Neural cell (in vitro differentiated cells): Measurements from ENCODE around the gene DNAAF5. TPM values are rescaled to one million over a fixed set of nuclear protein-coding genes. Genes with fewer than 3 reads are reported as not detected.

Experiments used
- H2AFZ ChIP-seq: fragments of 200-600, 300-800 bp; sonication (generic), shearing (Covaris generic); 2 replicates; pipeline ENCODE4 v1.6.0; 2014; ENCODE audit warnings: low read depth, mild to moderate bottlenecking, antibody characterized with exemption, low read length, moderate library complexity
- H3F3A ChIP-seq: fragments of 200-600 bp; shearing (Covaris generic); 2 replicates; pipeline ENCODE4 v1.6.1; 2016; ENCODE audit warnings: mild to moderate bottlenecking, moderate library complexity, mixed read lengths, antibody characterized with exemption, low read length; ENCODE audit not compliant: insufficient read depth, poor library complexity, severe bottlenecking
- H3K27ac ChIP-seq: fragments of 200-600, 300-800 bp; sonication (generic), shearing (Covaris generic); 2 replicates; pipeline ENCODE4 v1.5.1; 2014; ENCODE audit warnings: mild to moderate bottlenecking, low read length, moderate library complexity
- H3K27me3 ChIP-seq: fragments of 300-800, 200-600 bp; sonication (generic), shearing (Covaris generic); 2 replicates; pipeline ENCODE4 v1.6.0; 2014; ENCODE audit warnings: mild to moderate bottlenecking, low read depth, low read length, moderate library complexity; ENCODE audit not compliant: insufficient read depth
- H3K36me3 ChIP-seq: fragments of 300-800, 200-600 bp; sonication (generic), shearing (Covaris generic); 2 replicates; pipeline ENCODE4 v1.5.1; 2014; ENCODE audit warnings: mild to moderate bottlenecking, antibody characterized with exemption, low read length, moderate library complexity; ENCODE audit not compliant: insufficient read depth
- H3K4me2 ChIP-seq: fragments of 300-800, 200-600 bp; sonication (generic), shearing (Covaris generic); 2 replicates; pipeline ENCODE4 v1.6.0; 2014; ENCODE audit warnings: mild to moderate bottlenecking, low read length
- H3K4me3 ChIP-seq: fragments of 300-800, 200-600 bp; sonication (generic), shearing (Covaris generic); 2 replicates; pipeline ENCODE4 v1.5.1; 2014; ENCODE audit warnings: mild to moderate bottlenecking, low read length, moderate library complexity
- H3K79me2 ChIP-seq: fragments of 200-600 bp; shearing (Covaris generic); replicated peaks from 2 replicates; pipeline ENCODE4 v1.6.0; 2014; ENCODE audit warnings: mild to moderate bottlenecking, low read length, moderate library complexity; ENCODE audit not compliant: insufficient read depth
- H3K9ac ChIP-seq: fragments of 300-800, 200-600 bp; sonication (generic), shearing (Covaris generic); 2 replicates; pipeline ENCODE4 v1.6.1; 2016; ENCODE audit warnings: mild to moderate bottlenecking, low read length, mixed read lengths
- H3K9me2 ChIP-seq: fragments of 200-600 bp; shearing (Covaris generic); 2 replicates; pipeline ENCODE4 v1.6.1; 2016; ENCODE audit warnings: mild to moderate bottlenecking, low read length, mixed read lengths; ENCODE audit not compliant: insufficient read depth
- H3K9me3 ChIP-seq: fragments of 200-600, 300-800 bp; sonication (generic), shearing (Covaris generic); 2 replicates; pipeline ENCODE4 v1.6.1; 2016; ENCODE audit warnings: mild to moderate bottlenecking, mixed run types, low read length, moderate library complexity, mixed read lengths
- H4K20me1 ChIP-seq: fragments of 200-600 bp; shearing (Covaris generic); 2 replicates; pipeline ENCODE4 v1.6.1; 2016; ENCODE audit warnings: mild to moderate bottlenecking, mixed run types; ENCODE audit not compliant: insufficient read depth
- EP300 ChIP-seq: fragments of 450-650 bp; conservative IDR thresholded peaks from 2 replicates; pipeline ENCODE4 v1.6.1; 2014; ENCODE audit warnings: antibody characterized with exemption, mild to moderate bottlenecking, moderate library complexity; ENCODE audit not compliant: poor library complexity, severe bottlenecking
- EZH2 ChIP-seq: fragments of 200-600, 300-800 bp; shearing (Covaris generic), sonication (generic); IDR thresholded peaks from 2 replicates; pipeline ENCODE4 v1.6.1; 2014; ENCODE audit warnings: antibody characterized with exemption, low read length, borderline replicate concordance, mild to moderate bottlenecking; ENCODE audit not compliant: insufficient read depth, poor library complexity, severe bottlenecking
- MXI1 ChIP-seq: fragments of 450-650 bp; conservative IDR thresholded peaks from 2 replicates; pipeline ENCODE4 v1.6.1; 2014; ENCODE audit warnings: antibody characterized with exemption, mild to moderate bottlenecking; ENCODE audit not compliant: poor library complexity, severe bottlenecking
- POLR2AphosphoS5 ChIP-seq: IDR thresholded peaks from 2 replicates; pipeline ENCODE4 v1.6.1; 2012
- RAD21 ChIP-seq: fragments of 450-650 bp; conservative IDR thresholded peaks from 2 replicates; pipeline ENCODE4 v1.6.1; 2014; ENCODE audit warnings: antibody characterized with exemption, mild to moderate bottlenecking, moderate library complexity
- SMC3 ChIP-seq: fragments of 450-650 bp; conservative IDR thresholded peaks from 2 replicates; pipeline ENCODE4 v1.6.1; 2014; ENCODE audit warnings: antibody characterized with exemption, mild to moderate bottlenecking, moderate library complexity; ENCODE audit not compliant: poor library complexity
- TAF1 ChIP-seq: IDR thresholded peaks from 2 replicates; pipeline ENCODE4 v1.6.1; 2012; ENCODE audit warnings: low read depth
- polyA minus RNA-seq: library from RNA; depleted of rRNA, polyadenylated mRNA; stranded (reverse); fragments of >200 nt; gene quantifications from 2 replicates; pipeline ENCODE4 v1.2.3, GENCODE V29; 2014
- polyA plus RNA-seq: library from polyadenylated mRNA; depleted of rRNA; stranded (reverse); fragments of >200 nt; gene quantifications from 2 replicates; pipeline ENCODE4 v1.2.3, GENCODE V29; 2014
- TF ChIP-seq, protein P1 (sequence below): fragments of 450-650 bp; IDR thresholded peaks from 2 replicates; pipeline ENCODE4 v1.5.1; 2014; ENCODE audit warnings: antibody characterized with exemption, mild to moderate bottlenecking, moderate library complexity; ENCODE audit not compliant: poor library complexity, severe bottlenecking
- TF ChIP-seq, protein P2 (sequence below): IDR thresholded peaks from 2 replicates; pipeline ENCODE4 v1.6.1; 2012; ENCODE audit warnings: borderline replicate concordance

Gene DNAAF5
- 5.3 and 8.0 TPM in 2 replicates for polyA plus RNA-seq
- polyA minus RNA-seq: 8.5 and 12.2 TPM in 2 replicates

DNA sequence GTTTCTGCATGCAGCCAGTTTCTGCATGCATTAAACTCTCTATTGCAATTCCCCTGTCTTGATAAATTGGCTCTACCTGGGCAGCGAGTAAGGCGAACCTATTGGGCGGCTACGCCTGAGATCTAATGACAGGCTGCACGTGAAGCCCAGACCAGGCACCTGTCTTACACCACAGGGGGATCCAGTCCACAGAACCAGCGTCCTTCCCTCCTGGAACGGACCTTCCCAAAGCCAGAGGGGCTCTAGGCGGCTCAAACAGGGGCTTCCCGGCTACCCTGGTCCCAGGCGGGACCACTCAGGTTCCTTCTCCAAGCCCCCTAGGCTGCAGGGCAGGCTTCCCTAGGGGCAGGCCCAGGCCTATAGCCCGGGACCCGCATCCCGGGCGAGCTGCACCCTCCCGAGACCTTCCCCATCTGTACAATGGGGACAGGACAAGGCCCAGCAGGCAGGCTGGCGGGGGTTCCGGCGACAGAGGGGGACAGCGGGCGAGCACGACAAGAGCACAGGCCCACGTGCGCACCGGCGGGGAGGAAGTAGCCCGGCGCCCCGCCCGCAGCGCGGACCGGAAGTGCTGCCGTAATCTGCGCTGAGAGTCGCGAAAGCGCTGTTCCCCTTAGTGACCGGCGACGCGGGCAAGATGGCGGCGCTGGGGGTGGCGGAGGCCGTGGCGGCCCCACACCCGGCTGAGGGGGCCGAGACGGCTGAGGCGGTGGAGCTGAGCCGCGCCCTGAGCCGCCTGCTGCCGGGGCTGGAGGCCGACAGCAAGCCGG, at the start of gene DNAAF5:
Gene DNAAF5, plus strand, starts transcription at position 616 of the 770 bp plus-strand sequence. Its CDS starts 22 bp downstream, at position 638.
- Histone ChIP-seq H2AFZ (peak within 1 kb of the TSS; percentile 69), H4K20me1 (no peaks in the 10 kb centered on the region), H3K36me3 (no peaks in the 10 kb centered on the region), H3K9ac (peak within 1 kb of the TSS; percentile 70), H3K9me2 (no peaks in the 10 kb centered on the region), H3K4me2 (peak within 1 kb of the TSS; percentile 49), H3K4me3 (peak within 1 kb of the TSS; percentile 76), H3F3A (no peaks in the 10 kb centered on the region), H3K27ac (peak within 1 kb of the TSS; percentile 39), H3K9me3 (peaks cover 3% of the 10 kb centered on the region), H3K79me2 (peaks cover 10% of the 10 kb centered on the region), H3K27me3 (no peaks in the 10 kb centered on the region)
- TF ChIP-seq RAD21 (no peak), MXI1 (peak; percentile 98), EP300 (peak; percentile 48), TAF1 (no peak), EZH2 (no peak), SMC3 (no peak), POLR2AphosphoS5 (peak; percentile 73)
- TF ChIP-seq, protein P1, sequence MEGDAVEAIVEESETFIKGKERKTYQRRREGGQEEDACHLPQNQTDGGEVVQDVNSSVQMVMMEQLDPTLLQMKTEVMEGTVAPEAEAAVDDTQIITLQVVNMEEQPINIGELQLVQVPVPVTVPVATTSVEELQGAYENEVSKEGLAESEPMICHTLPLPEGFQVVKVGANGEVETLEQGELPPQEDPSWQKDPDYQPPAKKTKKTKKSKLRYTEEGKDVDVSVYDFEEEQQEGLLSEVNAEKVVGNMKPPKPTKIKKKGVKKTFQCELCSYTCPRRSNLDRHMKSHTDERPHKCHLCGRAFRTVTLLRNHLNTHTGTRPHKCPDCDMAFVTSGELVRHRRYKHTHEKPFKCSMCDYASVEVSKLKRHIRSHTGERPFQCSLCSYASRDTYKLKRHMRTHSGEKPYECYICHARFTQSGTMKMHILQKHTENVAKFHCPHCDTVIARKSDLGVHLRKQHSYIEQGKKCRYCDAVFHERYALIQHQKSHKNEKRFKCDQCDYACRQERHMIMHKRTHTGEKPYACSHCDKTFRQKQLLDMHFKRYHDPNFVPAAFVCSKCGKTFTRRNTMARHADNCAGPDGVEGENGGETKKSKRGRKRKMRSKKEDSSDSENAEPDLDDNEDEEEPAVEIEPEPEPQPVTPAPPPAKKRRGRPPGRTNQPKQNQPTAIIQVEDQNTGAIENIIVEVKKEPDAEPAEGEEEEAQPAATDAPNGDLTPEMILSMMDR: no peak
- TF ChIP-seq, protein P2, sequence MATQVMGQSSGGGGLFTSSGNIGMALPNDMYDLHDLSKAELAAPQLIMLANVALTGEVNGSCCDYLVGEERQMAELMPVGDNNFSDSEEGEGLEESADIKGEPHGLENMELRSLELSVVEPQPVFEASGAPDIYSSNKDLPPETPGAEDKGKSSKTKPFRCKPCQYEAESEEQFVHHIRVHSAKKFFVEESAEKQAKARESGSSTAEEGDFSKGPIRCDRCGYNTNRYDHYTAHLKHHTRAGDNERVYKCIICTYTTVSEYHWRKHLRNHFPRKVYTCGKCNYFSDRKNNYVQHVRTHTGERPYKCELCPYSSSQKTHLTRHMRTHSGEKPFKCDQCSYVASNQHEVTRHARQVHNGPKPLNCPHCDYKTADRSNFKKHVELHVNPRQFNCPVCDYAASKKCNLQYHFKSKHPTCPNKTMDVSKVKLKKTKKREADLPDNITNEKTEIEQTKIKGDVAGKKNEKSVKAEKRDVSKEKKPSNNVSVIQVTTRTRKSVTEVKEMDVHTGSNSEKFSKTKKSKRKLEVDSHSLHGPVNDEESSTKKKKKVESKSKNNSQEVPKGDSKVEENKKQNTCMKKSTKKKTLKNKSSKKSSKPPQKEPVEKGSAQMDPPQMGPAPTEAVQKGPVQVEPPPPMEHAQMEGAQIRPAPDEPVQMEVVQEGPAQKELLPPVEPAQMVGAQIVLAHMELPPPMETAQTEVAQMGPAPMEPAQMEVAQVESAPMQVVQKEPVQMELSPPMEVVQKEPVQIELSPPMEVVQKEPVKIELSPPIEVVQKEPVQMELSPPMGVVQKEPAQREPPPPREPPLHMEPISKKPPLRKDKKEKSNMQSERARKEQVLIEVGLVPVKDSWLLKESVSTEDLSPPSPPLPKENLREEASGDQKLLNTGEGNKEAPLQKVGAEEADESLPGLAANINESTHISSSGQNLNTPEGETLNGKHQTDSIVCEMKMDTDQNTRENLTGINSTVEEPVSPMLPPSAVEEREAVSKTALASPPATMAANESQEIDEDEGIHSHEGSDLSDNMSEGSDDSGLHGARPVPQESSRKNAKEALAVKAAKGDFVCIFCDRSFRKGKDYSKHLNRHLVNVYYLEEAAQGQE: no peak

DNA sequence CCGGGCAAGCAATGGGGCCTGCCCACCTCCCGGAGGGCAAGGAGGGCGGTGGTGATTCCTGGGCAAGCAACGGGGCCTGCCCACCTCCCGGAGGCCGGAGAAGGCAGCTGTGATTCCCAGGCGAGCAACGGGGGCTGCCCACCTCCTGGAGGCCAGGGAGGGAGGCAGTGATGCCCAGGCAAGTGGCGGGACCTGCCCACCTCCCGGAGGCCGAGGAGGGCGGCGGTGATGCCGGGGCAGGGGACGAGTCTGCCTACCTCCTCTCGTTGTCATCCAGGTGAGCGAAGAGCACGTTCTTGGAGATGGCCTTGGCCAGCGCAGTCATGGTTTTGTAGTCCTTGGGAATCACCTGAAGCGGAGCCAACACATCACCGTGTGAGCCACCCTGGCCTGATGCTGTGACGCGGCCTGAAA, 49.5 kb upstream of the DNAAF5 start:
- H4K20me1 ChIP-seq: no peaks in the 10 kb centered on the region
- no peak overlapping the region for H3K9ac ChIP-seq
- no peaks in the 10 kb centered on the region for H3K36me3 ChIP-seq
- H3F3A ChIP-seq: no peaks in the 10 kb centered on the region
- H3K79me2 ChIP-seq: no peaks in the 10 kb centered on the region
- H3K4me2 ChIP-seq: no peak overlapping the region
- no peak for TF ChIP-seq POLR2AphosphoS5
- H3K4me3 ChIP-seq: no peak overlapping the region
- no peaks in the 10 kb centered on the region for H3K9me2 ChIP-seq
- H2AFZ ChIP-seq: no peak overlapping the region
- H3K9me3 ChIP-seq: no peaks in the 10 kb centered on the region
- H3K27me3 ChIP-seq: no peaks in the 10 kb centered on the region
- H3K27ac ChIP-seq: no peak overlapping the region
